ENCODE data around the gene DIMT1. TPM values are rescaled to one million over a fixed set of nuclear protein-coding genes. Genes with fewer than 3 reads are reported as not detected.

DIMT1 gene
- 10 to 100 TPM; 36.6 to 44.1 (median 40.8) TPM for polyA plus RNA-seq (ENCODE audit: insufficient read length in 4 of 4)

DNA sequence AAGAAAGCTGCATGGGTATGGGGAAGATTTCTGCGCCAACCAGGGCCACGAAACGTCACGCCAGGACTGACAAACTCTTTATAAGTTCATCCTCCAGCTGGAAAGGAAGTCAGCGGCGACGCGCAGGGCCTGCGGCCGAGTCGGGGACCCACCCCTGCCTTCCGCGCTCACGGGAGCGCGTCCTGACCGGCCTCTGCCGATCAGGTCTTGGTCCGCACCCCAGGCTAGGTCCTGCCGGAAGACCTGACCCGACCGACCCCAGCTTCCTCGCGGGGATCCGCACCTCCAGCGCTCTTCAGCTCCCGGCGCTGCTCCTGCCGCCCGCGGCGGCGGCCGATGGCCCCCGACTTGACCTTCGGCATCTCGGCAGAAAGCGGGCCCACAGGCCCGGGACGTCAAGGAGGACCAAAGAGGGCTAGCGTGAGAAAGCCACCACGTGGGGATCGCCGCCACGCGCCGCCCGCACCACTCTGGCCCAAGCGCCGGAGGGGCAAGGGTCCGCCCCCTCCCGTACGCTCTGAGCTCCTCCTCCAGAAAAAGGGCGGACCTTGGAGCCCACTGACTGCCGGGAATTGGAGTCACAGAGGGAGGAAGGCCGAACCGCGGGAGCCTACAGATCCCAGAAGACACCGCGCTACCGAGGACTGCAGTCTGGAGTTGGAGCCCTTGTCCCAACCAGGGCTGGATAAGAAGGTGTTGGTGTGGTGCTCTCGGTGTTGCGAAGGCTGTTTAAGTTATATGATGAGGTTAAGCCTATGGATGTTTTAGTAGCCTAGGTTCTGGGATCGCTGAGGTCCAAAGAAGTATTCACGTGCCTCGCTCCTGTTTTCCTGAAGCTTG, at the start of gene DIMT1:
Gene DIMT1, minus strand, starts transcription at position 495 of the 840 bp plus-strand sequence. Its CDS starts 133 bp downstream, at position 362.
- DNase-seq (ENCODE audit: low read depth in 4 of 4, low spot score in 3 of 4), result peak; percentile 90 to 96 (median 94)

DNA sequence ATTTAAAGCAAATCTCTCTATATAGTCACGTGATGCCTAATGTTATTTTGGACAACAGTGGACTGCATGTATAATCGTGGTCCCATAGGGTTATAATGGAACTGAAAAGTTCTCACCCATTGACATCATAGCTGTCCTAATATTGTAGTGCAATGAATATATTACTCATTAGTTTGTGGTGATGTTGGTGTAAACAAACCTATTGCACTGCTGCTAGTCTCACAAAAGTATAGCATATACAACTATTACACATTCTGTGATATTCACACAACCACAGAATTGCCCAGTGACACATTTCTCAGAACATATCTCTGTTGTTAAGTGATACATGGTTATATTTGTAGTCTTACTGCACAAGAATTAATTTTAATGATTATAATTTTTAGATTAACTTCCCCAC, 46.6 kb upstream of the DIMT1 start:
- no peak for DNase-seq (ENCODE audit: low read depth in 4 of 4, low spot score in 3 of 4)

DNA sequence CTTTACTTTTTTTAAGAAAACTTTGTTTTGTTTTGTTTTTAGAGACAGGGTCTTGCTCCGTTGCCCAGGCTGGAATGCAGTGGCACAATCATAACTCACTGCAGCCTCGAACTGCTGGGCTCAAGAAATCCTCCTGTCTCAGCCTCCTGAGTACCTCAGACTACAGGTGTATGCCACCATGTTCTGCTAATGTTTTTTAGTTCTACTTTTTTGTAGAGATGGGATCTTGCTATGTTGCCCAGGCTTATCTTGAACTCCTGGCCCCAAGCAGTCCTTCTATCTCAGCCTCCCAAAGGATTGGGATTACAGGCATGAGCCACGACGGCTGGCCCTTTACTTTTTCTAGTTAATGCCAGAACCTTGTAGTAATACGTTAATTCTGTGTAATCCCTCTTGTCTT, 44.8 kb upstream of the DIMT1 start:
- no peak for DNase-seq (ENCODE audit: low read depth in 4 of 4, low spot score in 3 of 4)

DNA sequence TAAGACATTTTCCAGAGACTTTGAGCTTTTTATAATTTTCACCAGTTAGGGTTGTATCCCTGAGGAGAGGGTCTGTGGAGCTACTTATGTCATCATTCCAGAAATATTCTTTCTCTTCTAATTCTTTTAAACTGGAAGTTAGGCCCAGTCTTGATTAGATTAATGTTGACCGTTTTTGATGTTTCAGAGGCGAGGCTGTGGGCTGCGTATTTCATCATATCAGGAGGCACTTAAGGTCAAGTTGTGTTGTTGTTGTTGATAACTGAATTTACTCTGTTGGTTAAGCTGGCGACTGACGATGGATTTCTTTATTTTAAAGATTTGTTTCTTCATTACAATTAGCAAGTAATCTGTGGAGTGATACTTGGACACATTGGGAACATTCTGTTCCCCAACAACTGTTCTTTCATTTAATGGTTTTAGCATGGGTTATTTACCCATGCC, 28.9 kb upstream of the DIMT1 start:
- DNase-seq (ENCODE audit: low read depth in 4 of 4, low spot score in 3 of 4), result no peak

DNA sequence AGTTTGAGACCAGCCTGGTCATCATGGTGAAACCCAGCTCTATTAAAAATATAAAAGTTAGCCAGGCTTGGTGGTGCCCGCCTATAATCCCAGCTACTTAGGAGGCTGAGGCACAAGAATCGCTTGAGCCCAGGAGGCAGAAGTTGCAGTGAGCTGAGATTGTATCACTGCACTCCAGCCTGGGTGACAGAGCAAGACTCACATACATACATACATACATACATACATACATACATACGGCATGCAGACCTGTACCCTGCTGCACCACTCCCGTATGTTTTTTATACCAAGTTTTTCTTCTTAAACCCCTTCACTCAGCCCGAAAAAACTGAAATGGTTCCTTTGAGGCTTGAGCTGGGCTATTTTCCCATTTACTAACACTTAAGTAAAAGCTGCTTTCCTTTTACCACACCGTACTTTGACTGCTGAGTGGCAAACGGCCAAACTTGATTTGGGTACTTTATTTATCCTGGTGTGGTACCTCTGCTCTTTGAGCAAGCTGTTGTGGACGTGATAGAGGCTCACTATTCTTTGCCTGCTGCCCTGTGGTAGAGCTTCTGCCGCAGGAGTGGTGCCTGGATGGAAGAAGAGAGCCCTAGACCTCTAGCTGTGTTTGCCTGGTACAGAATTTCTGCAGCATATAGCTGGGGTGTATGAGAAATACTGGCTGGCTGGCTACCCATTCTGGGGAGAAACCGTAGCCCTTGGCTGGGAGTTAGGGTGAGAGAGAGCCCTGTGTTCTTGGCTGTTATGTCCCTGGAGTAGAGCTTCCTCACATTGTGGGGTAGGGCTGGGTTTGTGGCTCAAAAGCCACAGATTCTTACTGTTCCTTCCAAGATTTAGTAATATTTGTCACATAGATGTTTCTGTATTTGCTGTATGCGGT, 28.3 kb upstream of the DIMT1 start:
- no peak for DNase-seq (ENCODE audit: low read depth in 4 of 4, low spot score in 3 of 4)

DNA sequence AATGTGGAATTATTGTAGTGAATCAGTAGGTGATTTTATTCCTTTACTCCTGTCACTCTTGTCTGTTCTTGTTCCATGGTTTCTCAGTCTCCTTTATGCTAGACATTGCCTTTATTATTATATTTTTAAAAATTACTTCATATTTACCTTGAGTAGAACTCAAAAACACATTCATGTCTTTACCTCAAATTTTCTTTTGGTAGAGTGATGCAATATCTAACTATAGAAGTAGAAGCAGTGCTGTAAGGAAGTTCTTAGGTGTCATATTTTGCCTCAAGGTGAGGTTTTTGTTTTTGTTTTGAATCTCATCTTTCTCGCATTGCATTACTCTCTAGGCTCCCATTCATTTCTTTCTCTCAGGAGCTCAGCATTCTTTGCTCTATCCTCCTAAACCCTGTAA, 21.1 kb upstream of the DIMT1 start:
- DNase-seq (ENCODE audit: low read depth in 4 of 4, low spot score in 3 of 4), result no peak

DNA sequence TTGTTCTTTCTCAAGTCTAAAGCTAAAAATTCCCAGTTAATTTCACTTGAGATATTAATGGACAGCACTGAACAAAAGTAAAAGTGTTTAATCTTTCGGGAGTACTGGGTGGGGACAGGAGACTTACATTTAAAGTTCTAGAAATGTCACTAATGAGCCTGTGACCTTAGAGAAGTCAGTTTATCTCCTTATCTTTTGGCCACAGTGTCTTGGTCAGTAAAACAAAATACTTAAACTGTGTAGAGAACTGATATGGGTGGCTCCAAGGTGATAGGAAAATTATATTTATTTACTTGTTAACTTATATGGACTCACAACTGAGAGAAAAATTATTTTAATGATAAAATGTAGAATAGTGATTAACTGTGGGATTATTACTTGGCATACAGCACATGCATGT, 17.7 kb upstream of the DIMT1 start:
- no peak for DNase-seq (ENCODE audit: low read depth in 4 of 4, low spot score in 3 of 4)

DNA sequence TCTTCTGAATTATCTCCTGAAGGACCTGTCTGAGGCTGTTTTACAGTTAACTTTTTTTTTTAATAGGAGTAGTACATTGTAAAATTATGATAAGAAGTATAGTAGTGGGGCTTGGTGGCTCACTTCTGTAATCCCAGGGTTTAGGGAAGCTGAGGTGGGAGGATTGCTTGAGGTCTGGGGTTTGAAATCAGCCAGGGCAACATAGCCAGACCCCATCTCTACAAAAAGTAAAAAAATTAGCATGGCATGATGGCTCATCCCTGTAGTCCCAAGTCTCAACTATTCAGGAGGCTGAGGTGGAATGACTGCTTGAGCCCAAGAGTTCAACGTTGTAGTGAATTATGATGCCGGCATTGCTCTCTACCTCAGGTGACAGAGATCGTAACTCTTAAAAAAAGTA, 15.9 kb upstream of the DIMT1 start:
- DNase-seq (ENCODE audit: low read depth in 4 of 4, low spot score in 3 of 4), result no peak

DNA sequence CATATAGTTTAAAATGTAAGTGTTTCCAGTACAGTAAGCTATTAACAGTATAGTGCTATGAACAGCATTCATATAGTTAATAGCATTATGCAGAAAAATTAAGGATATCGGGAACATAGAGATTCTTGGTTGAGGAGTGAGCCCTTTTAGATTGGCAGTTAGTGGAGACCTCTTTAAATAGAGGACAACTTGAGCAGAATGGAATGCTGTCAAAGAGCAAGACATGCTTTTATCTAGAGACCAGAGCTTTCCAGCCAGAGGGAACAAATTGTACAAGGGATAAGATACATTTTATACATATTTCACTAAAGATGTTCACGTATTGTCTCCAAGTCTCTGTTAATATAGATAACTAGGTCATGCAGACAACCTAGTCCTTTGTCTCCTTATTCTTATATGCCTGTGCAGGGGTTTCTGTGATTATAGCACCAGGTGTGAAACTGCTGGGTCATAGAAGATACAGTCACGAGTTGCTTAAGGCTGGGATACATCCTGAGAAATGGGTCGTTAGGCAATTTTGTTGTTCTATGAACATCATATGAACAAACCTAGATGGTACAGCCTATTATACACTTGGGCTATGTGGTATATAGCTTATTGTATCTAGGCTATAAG, 14.9 kb upstream of the DIMT1 start:
- DNase-seq (ENCODE audit: low read depth in 4 of 4, low spot score in 3 of 4), result no peak

DNA sequence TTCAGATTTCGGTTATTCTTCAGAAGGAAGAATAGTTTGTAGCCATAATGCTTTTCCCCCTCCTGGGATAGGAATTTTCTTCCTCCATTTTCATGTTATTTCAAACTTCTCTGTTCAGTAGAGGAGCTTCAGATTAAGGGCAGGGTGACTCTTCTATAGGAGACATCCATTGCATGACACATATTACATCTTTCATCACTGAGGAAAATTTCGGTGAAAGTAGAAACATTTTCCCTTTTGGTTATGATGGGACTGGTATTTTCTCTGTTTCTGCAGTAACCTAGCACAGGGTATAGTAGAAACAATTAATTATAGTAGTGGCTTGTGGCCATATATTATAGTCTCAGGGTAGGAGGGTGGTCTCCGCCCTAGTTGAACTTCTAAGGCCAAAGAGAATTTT, 10.0 kb upstream of the DIMT1 start:
- no peak for DNase-seq (ENCODE audit: low read depth in 4 of 4, low spot score in 3 of 4)

DNA sequence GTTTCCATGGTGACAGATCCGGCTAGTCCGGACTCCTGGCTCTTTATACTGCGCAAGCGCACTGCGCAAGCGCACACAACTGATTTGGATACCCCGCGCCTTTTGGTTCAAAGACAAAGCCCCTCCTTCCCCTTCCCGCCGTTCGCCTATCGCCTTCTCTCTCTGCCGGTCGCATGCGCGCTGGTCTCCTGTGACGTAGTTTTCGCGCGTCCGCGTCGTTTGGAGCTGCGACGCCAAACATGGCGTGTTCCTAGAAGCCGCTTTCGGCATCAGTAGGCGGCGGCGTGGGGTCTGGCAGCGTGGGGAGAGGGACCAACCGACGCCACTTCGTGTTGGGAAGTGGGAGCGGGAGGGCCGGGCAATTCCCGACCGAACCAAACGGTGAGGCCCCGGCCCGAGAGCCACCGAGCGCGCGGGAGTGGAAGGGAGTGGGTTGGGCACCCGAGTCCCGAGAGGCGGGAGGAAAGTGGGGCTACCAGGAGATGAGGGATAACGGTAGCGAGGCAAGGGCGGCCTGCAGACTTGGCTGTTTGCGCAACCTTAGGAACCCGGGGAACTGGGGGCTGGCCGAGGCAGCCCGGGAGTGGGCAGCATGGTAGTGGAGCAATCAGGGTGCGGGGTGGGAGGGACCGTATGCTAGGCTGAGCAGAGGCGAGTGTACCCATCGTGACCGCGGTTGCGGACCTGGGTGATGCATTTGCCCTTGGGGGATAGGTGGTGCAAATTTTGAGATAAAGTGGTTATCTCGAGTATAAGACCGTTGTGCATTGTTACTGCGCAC, 9.0 kb upstream of the DIMT1 start, which contains the start of gene IPO11:
Gene IPO11, plus strand, starts transcription at position 215 of the 781 bp plus-strand sequence. CDS start 24,517 bp downstream, outside the sequence.
- DNase-seq (ENCODE audit: low read depth in 4 of 4, low spot score in 3 of 4), result peak; percentile 98 to 99 (median 98)

DNA sequence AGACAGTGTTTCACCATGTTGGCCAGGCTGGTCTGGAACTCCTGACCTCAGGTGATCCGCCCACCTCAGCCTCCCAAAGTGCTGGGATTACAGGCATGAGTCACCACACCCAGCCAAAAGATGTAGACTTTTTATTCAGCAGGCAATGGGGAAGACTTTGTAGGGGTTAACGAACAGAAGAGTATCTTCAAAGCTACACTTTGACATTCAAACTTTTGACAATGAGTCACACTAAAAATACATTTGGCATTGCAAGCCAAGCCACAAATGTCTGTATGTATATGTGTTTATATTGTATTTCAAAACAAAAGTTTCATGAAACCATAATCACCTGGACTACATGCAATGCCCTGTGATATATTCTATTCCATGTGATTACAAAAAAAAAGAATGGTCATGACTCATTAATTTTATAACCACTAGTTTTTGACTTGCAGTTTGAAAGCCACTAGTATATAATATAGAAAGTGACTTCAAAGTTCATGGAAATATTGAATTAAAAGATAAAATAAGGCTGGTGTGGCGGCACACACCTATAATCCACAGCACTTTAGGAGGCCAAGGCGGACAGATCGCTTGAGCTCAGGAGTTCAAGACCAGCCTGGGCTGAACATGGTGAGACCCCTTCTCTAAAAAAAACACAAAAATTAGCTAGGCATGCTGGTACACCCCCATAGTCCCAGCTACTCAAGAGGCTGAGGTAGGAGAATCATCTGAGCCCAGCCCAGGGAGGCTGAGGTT, 8.3 kb downstream of the DIMT1 start:
- DNase-seq (ENCODE audit: low read depth in 4 of 4, low spot score in 3 of 4), result no peak

DNA sequence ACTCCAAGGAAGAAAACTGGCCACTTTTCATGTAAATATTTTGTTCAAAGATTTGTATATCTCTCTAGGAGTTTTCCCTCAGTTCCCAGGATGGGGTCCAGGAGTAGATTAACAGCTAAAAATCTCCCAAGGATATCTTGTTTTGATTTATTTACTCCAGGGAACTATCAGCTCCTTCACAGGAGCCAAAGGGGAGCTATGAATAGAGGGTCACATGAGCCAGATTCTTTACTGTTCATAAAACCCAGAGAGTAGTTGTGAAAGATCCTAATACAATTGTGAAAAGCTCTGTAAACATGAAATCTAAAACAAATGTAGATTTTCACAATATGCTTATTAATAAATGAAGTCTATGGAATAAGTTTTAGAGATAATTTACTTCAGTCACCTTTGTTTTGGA, 16.9 kb downstream of the DIMT1 start:
- no peak for DNase-seq (ENCODE audit: low read depth in 4 of 4, low spot score in 3 of 4)

DNA sequence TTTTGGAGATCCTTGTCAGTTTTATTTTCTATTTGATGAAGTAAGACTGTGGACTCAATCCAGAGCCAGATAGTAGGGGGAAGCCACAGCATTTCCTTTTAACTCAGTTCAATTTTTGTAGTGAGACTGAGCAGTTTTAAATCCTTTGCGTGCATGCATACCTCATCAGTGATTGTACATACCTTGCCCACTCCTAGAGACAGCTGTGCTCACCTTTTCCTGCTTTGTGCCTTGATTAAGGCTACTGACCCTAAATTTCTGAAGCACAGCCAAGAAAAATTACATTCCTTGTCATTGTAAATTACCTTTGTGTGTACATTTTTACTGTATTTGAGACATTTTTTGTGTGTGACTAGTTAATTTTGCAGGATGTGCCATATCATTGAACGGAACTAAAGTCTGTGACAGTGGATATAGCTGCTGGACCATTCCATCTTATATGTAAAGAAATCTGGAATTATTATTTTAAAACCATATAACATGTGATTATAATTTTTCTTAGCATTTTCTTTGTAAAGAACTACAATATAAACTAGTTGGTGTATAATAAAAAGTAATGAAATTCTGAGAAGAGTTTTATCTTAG, 17.8 kb downstream of the DIMT1 start:
- DNase-seq (ENCODE audit: low read depth in 4 of 4, low spot score in 3 of 4), result no peak

DNA sequence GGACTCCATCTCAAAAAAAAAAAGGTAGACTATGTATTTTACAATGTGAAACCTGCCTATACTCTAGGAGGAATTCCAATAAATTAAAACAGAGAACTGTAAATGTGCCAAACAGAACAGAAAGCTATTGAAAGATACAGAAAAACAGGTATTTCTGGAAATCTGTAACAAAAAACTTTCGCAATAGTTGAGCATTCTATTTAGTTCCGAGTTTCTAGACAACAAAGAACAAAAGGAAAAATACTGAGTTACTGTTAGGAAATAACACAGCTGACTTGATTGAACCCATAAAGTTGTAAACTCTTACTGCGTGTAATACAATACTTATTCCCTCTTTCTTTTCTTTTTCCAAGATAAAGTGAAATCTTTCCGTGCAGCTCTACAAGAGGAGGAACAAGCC, 18.6 kb downstream of the DIMT1 start:
- DNase-seq (ENCODE audit: low read depth in 4 of 4, low spot score in 3 of 4), result no peak

DNA sequence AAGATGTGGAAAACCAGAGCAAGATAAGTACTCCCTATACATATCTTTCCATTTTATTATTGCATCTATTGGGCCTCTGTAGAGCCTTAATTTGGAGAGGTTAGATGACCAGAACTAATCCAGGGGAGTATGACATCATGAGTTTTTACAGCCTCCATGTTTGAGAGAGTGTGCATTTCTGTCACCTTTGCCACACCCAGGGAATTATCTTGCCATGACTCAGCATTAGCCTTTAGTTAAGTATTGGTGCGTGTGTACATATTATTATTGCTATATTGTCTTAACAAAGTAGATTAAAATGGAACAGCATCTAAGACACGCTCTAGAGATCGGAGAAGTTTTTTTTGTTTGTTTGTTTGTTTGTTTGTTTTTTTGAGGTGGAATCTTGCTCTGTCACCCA, 27.6 kb downstream of the DIMT1 start:
- DNase-seq (ENCODE audit: low read depth in 4 of 4, low spot score in 3 of 4), result no peak

DNA sequence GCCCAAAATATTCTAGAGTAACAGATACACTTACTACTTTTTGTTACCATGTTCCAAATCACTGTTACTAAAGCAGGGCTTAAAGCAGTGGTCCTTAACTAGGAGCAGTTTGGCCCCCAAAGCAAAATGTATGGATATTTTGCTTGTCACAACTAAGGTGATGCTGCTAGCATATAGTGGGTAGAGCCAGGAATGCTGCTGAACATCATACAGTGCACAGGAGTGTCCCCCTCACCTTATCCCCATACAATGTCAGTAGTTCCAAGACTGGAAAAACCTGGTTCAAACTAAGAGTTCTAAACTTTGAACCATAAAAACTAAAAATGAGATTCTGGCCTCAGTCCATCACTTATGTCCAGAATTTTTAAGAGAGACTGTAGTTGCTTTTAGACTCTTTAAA, 28.1 kb downstream of the DIMT1 start:
- DNase-seq (ENCODE audit: low read depth in 4 of 4, low spot score in 3 of 4), result no peak

DNA sequence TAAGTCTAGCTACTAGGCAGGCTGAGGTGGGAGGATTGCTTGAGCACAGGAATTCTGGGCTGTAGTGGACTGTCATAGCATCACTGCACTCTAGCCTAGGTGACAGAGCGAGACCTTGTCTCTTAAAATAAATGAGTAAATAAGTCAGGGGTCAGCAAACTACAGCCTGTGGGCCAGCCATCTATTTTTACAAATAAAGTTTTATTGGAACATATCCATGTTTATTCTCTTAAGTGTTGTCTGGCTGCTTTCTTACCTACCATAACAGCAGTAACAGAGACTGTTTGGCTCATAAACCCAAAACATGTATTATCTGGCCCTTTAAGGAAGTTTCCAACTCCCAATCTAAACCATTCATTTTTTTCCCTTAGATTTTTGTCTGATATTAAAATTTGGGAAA, 29.6 kb downstream of the DIMT1 start:
- DNase-seq (ENCODE audit: low read depth in 4 of 4, low spot score in 3 of 4), result no peak

DNA sequence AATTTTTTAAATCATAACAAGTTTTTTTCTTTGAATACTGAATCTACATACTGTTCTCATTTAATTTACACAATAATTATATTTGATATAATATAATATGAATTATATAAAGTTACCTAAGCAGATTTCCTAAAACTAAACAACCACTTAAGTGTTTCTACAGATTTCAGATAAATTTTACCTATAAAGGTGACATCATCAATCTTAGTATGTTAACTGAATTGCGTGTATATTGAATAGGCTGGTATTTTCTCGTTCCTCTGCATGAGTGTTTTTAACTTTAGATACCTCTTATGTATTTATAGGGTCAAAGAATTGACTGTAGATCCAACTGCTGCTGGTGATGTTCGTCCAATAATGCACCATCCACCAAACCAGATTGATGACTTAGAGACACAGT, 30.3 kb downstream of the DIMT1 start:
- no peak for DNase-seq (ENCODE audit: low read depth in 4 of 4, low spot score in 3 of 4)
